CMK (cell line): ENCODE results near the gene STAG3.
"Not testable (repeated sequence)": the region's sequence is repeated elsewhere in the genome, so short reads cannot be mapped to it uniquely, and the experiment has no call there.

Experiments
- DNase-seq: peaks from one replicate; pipeline ENCODE4 v3.0.0-alpha.2; 2010; ENCODE audit warnings: low read depth

The STAG3 gene

GRCh38 chr7:100247152-100247757, 69.5 kb downstream of the STAG3 start:
- DNase-seq, result peak; percentile 8

- no peak for DNase-seq
Observed at GRCh38 chr7:100248483-100248882, 70.8 kb downstream of the STAG3 start.

GRCh38 chr7:100257017-100257416, 79.3 kb downstream of the STAG3 start:
- no peak for DNase-seq

- not testable (repeated sequence) for DNase-seq
Observed at GRCh38 chr7:100259984-100260383, 82.3 kb downstream of the STAG3 start.

- not testable (repeated sequence) for DNase-seq
Observed at GRCh38 chr7:100262896-100263295, 85.2 kb downstream of the STAG3 start.
